AG04450 (cell line): ENCODE results near the gene ANKRD40. TPM values are rescaled to one million over a fixed set of nuclear protein-coding genes. Genes with fewer than 3 reads are reported as not detected.

Experiments used
- CTCF ChIA-PET: fragments of 300-600, 350-600 bp; formaldehyde crosslinking; extraction: SDS; loops from one replicate; lab custom pipeline; 2022; ENCODE audit warnings: antibody characterized with exemption, inconsistent platforms; lab: Charles Lee
- POLR2A ChIA-PET: fragments of 350-600 bp; formaldehyde crosslinking; extraction: SDS; loops from one replicate; lab custom pipeline; 2021; ENCODE audit warnings: antibody characterized with exemption, inconsistent platforms; lab: Yijun Ruan, JAX
- DNase-seq: peaks from one replicate; pipeline ENCODE4 v3.0.0-alpha.2; 2011; ENCODE audit warnings: low read depth, low spot score
- H3K27ac ChIP-seq: one replicate; pipeline ENCODE4 v1.5.1; 2012; ENCODE audit warnings: low read depth, low read length, control low read depth
- H3K27me3 ChIP-seq: one replicate; pipeline ENCODE4 v1.6.0; 2012; ENCODE audit warnings: low read length; ENCODE audit not compliant: control insufficient read depth, insufficient read depth
- H3K4me3 ChIP-seq: 2 replicates; pipeline ENCODE4 v1.5.1; 2011; ENCODE audit warnings: mild to moderate bottlenecking, low read depth, low read length, control low read depth
- H3K9me3 ChIP-seq: 2 replicates; pipeline ENCODE4 v1.5.1; 2012; ENCODE audit warnings: low read length; ENCODE audit not compliant: control insufficient read depth, insufficient read depth
- CTCF ChIP-seq: IDR thresholded peaks from 2 replicates; pipeline ENCODE4 v1.5.1; 2011; ENCODE audit warnings: low read depth, low read length, control low read depth, inconsistent platforms
- polyA plus RNA-seq: library from polyadenylated mRNA; depleted of rRNA; stranded (reverse); fragments of >200 nt; gene quantifications from 2 replicates; pipeline ENCODE4 v1.2.3, GENCODE V29; 2011

The ANKRD40 gene
- polyA plus RNA-seq, 1 experiment: 39.8 TPM

GRCh38 chr17:50665838-50666237 lies 41.9 kb downstream of the ANKRD40 start:
- no peaks in the 10 kb centered on the region for H3K9me3 ChIP-seq
- DNase-seq: no peak
- H3K4me3 ChIP-seq: no peak overlapping the region
- no peak overlapping the region for H3K27ac ChIP-seq
- ChIA-PET CTCF (no interaction called here), POLR2A (no interaction called here)
- no peak for TF ChIP-seq CTCF
- H3K27me3 ChIP-seq: no peaks in the 10 kb centered on the region

DNA sequence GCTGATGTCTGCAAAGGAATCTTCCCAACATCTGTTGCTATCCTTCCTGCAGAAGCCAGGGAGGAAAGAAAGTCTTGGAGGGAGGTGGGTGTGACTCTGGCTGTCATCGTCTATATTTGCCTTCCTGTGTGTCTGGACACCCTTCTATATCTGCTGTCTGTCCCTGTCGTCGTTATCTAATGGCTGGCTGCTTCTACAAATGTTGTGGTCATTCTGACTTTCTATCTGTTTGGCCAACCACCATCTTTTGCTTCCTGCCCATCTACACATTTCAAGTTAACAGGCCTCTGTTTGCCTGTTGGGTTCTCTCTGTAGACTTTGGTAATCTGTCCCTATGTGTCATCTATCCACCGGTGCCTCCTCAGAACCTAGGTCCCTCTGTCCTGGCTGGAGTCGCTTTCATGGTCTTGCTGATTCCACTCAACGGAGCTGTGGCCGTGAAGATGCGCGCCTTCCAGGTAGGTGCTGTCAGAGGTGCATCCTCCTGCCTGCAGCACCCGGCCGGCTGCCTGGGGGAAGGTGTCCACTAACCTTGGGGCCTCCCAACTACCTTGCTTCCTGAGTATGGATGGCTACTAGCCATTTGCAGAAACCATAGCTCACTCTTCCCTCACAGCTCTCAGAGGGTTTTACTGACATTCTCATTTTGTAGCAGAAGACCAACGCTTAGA lies 42.8 kb downstream of the ANKRD40 start:
- TF ChIP-seq CTCF: no peak
- no peaks in the 10 kb centered on the region for H3K27me3 ChIP-seq
- no peak overlapping the region for H3K4me3 ChIP-seq
- CTCF ChIA-PET: no interaction called here
- no peak overlapping the region for H3K27ac ChIP-seq
- POLR2A ChIA-PET: no interaction called here
- no peak for DNase-seq
- H3K9me3 ChIP-seq: no peaks in the 10 kb centered on the region

GRCh38 chr17:50663812-50664374 lies 43.8 kb downstream of the ANKRD40 start:
- CTCF ChIA-PET: no interaction called here
- no peak for TF ChIP-seq CTCF
- DNase-seq: no peak
- H3K9me3 ChIP-seq: no peaks in the 10 kb centered on the region
- POLR2A ChIA-PET: no interaction called here
- no peak overlapping the region for H3K27ac ChIP-seq
- no peaks in the 10 kb centered on the region for H3K27me3 ChIP-seq
- no peak overlapping the region for H3K4me3 ChIP-seq

GRCh38 chr17:50662632-50663225 lies 45.0 kb downstream of the ANKRD40 start:
- Histone ChIP-seq H3K27ac (no peak overlapping the region), H3K4me3 (no peak overlapping the region), H3K27me3 (no peaks in the 10 kb centered on the region), H3K9me3 (no peaks in the 10 kb centered on the region)
- ChIA-PET POLR2A (interaction anchor here (0.6 to 3.8 kb wide), 4 partner anchors 14 to 28 kb away, joined by 3 to 29 read pairs (median 6); no protein-coding TSS in a partner anchor), CTCF (interaction anchor here (0.5 to 1.1 kb wide), 3 partner anchors 8 to 954 kb away, joined by 4 to 9 read pairs (median 4); no protein-coding TSS in a partner anchor)
- no peak for DNase-seq
- no peak for TF ChIP-seq CTCF

DNA sequence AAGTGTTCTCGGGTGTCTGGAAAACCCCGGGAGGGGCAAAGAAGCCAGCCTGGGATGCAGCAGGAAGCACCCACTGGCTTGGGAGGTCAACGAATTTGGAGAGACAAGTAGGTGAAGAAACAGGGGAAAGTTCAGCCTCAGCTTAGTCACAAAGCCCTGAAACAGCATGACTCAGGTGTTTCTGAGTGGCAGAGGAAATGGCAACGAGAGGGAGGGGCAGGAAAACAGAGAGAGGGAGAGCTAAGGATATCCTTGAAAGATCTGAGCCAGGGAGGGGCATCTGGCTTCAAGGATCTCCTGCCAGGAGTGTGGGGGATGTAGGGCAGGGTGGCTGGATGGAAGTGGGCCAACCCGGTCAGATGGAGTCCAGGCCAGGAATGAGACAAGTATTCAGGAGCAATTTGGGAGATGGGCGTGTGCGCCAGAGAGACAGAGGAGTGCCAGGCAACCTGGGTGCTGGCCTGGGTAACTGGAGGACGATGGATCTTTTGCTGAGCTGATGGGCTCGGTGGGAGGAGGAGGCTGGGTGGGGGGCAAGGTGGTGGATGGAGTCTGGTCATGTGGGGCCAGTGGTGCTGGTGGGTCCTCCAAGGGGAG lies 45.8 kb downstream of the ANKRD40 start:
- CTCF ChIA-PET: interaction anchor here (1.1 to 2.2 kb wide), 3 partner anchors 10 to 953 kb away, joined by 6 to 9 read pairs (median 7); no protein-coding TSS in a partner anchor
- POLR2A ChIA-PET: interaction anchor here (0.6 to 3.8 kb wide), 3 partner anchors 13 to 23 kb away, joined by 3 to 29 read pairs (median 4); no protein-coding TSS in a partner anchor
- TF ChIP-seq CTCF: no peak
- peak overlapping the region; percentile 90 for H3K27ac ChIP-seq
- H3K4me3 ChIP-seq: no peak overlapping the region
- peak; percentile 64 for DNase-seq
- no peaks in the 10 kb centered on the region for H3K9me3 ChIP-seq
- H3K27me3 ChIP-seq: no peaks in the 10 kb centered on the region
